ENCODE data around the gene HAUS1. TPM values are rescaled to one million over a fixed set of nuclear protein-coding genes. Genes with fewer than 3 reads are reported as not detected.

Gene HAUS1
- total and polyA plus RNA-seq, 4 donors: 4.5 to 17.9 (median 6.5) TPM

- Histone ChIP-seq H3K36me3 (ENCODE audit: control insufficient read depth in 4 of 4, insufficient read depth in 3 of 4, low read depth in 1 of 4, low read length in 3 of 4) (no peaks in the 10 kb centered on the region), H3K9ac (ENCODE audit: low read depth in 1 of 2, low read length in 2 of 2) (peak within 1 kb of the TSS in 1 of 2 donors; percentile 87), H3K4me1 (ENCODE audit: control insufficient read depth in 4 of 4, insufficient read depth in 4 of 4, low read length in 3 of 4) (peaks cover 8 to 35% (median 24%) of the 10 kb centered on the region in 4 donors), H3K27ac (ENCODE audit: low read depth in 1 of 2, low read length in 2 of 2) (peak within 1 kb of the TSS; percentile 35 to 58), H3K9me3 (ENCODE audit: control insufficient read depth in 4 of 4, low read length in 3 of 4) (no peaks in the 10 kb centered on the region), H3K4me3 (ENCODE audit: low read depth in 1 of 3, low read length in 3 of 3) (peak within 1 kb of the TSS; percentile 64 to 92 (median 88)), H3K27me3 (ENCODE audit: control insufficient read depth in 4 of 4, insufficient read depth in 4 of 4, low read length in 3 of 4) (no peaks in the 10 kb centered on the region)
- WGBS: under 1% methylated on average over 75 of the region's 75 CpGs
- DNase-seq (ENCODE audit: low spot score): peak; percentile 67
- TF ChIP-seq RAD21 (IDR thresholded peaks at IDR 0.05) (peak in 1 of 2 donors; percentile 25), EGR1 (IDR thresholded peaks at IDR 0.05; ENCODE audit: low read depth in 2 of 2) (no peak)
Observed at GRCh38 chr18:46071653-46072375, 32.4 kb upstream of the HAUS1 start, which contains the start of gene PSTPIP2. TSS of gene PSTPIP2 (minus strand) at chr18:46072260. CDS start at chr18:46072188, 72 bp downstream.

- peak overlapping the region in 1 of 2 donors; percentile 87 for H3K9ac ChIP-seq (ENCODE audit: low read depth in 1 of 2, low read length in 2 of 2)
- DNase-seq (ENCODE audit: low spot score): no peak
- WGBS: 30% methylated on average over 25 of the region's 25 CpGs
Observed at GRCh38 chr18:46072376-46072867, 31.8 kb upstream of the HAUS1 start.

More at GRCh38 chr18:46072376-46072867, 31.8 kb upstream of the HAUS1 start:
- Histone ChIP-seq H3K27ac (ENCODE audit: low read depth in 1 of 2, low read length in 2 of 2) (peak overlapping the region in 1 of 2 donors; percentile 58), H3K9me3 (ENCODE audit: control insufficient read depth in 4 of 4, low read length in 3 of 4) (no peaks in the 10 kb centered on the region), H3K27me3 (ENCODE audit: control insufficient read depth in 4 of 4, insufficient read depth in 4 of 4, low read length in 3 of 4) (no peaks in the 10 kb centered on the region), H3K36me3 (ENCODE audit: control insufficient read depth in 4 of 4, insufficient read depth in 3 of 4, low read depth in 1 of 4, low read length in 3 of 4) (peaks cover 0 to 1% (median under 1%) of the 10 kb centered on the region in 4 donors), H3K4me3 (ENCODE audit: low read depth in 1 of 3, low read length in 3 of 3) (peak overlapping the region; percentile 5 to 92 (median 64)), H3K4me1 (ENCODE audit: control insufficient read depth in 4 of 4, insufficient read depth in 4 of 4, low read length in 3 of 4) (peaks cover 8 to 35% (median 24%) of the 10 kb centered on the region in 4 donors)
- TF ChIP-seq ZBTB33 (IDR thresholded peaks at IDR 0.05): no peak
- no peak for TF ChIP-seq FOXA2 (IDR thresholded peaks at IDR 0.05)
- no peak for TF ChIP-seq NR2F2 (IDR thresholded peaks at IDR 0.05)
- TF ChIP-seq ATF3 (IDR thresholded peaks at IDR 0.05): no peak
- TF ChIP-seq TAF1 (conservative IDR thresholded peaks at IDR 0.05): no peak
- TF ChIP-seq SP1 (IDR thresholded peaks at IDR 0.05): no peak
- TF ChIP-seq EGR1 (IDR thresholded peaks at IDR 0.05; ENCODE audit: low read depth in 2 of 2): no peak
- TF ChIP-seq YY1 (IDR thresholded peaks at IDR 0.05): no peak
- no peak for TF ChIP-seq REST (IDR thresholded peaks at IDR 0.05)
- TF ChIP-seq RXRA (IDR thresholded peaks at IDR 0.05): no peak
- TF ChIP-seq HNF4G (IDR thresholded peaks at IDR 0.05): no peak
